NCI-H1417 (cell line): ENCODE measurements around the gene NINJ2.

Experiments used
- DNase-seq, 3 experiments: peaks; one replicate each; lab custom pipeline; 2025; lab: John Stamatoyannopoulos, UW

The NINJ2 gene

DNA sequence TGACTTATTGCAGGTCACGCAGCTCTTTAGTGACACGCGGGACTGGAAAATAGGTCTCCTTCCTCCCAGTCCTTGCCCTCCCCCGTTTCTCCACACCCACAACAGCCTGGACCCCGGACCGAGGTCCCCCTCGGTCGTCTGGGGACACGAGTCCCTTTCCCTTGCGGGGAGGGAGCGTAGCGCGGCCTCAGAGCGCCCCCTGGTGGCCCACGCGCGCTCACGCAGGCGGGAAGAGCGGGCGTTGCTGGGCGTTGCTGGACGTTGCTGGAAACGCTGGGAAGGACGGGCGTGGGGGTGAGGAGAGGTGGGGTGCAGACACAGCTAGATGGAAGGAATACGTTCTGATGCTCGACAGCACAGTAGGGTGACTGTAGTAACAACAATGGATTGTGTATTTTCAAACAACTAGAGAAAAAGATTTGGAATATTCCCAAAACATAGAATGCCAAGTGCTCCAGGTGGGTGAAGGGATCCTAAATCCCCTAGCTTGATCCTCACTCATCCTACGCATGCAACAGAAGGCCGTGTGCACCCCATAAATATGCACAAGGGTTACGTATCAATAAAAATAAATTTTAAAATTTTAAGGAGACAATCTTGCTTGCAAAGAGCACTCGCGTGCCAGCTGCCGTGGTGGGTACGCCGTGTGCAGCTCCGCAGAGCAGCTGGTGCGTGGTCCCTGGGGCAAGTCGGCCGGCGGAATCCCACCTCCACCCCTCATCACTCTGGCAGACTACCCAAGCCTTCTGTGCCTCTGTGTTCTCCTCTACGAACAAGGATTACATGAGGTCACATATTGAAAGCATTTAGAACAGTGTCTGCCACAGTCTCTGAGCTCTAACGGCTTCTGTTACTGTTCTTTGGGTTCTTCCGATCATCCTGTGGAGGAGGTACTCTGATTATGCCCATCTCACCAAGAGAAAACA is 116.1 kb downstream of the NINJ2 start:
- peak; percentile 59 to 82 (median 69) for DNase-seq

DNA sequence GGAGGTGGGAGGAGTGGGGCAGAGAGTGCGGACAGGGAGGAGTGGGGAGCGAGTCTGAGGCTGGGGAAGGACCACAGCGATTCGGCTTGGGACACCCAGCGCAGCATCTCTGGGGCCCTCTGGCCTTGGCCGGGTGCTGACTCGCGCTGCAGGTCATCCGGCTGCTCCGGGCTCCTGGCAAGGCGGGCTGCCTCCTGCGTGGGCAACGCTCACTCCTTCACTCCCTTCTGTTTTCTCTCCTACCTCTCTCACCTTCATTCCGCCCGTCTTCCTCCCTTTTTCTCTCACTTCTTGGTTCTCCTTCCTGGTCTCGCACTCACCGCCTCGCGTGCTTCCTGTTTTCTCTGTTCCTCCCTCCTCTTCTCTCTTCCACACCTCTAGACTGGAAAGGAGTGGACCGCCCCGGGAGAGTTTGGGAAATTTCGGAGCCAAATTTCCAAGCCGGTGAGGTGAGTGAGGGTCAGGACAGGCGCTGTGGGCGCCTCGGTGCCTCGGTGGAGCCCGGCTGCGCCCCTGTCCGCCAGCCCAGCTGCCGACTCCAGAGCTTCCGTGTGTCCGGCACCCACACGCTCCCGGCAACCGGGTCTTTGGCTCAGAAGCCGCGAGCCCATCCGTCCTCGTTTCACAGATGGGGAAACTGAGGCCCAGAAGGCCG is 116.9 kb downstream of the NINJ2 start:
- no peak for DNase-seq

DNA sequence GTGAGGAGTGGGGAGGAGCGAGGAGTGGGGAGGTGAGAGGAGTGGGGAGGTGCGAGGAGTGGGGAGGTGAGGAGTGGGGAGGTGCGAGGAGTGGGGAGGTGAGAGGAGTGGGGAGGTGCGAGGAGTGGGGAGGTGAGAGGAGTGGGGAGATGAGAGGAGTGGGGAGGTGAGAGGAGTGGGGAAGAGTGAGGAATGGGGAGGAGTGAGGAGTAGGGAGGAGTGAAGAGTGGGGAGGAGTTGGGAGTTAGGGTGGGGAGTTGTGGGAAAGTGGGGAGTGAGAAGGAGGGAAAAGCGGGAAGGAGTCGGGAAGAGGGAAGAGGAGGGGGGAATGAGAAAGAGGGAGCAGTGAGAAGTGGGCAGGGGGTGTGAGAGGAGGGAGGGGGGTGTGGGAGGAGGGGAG is 117.4 kb downstream of the NINJ2 start:
- DNase-seq = no peak

DNA sequence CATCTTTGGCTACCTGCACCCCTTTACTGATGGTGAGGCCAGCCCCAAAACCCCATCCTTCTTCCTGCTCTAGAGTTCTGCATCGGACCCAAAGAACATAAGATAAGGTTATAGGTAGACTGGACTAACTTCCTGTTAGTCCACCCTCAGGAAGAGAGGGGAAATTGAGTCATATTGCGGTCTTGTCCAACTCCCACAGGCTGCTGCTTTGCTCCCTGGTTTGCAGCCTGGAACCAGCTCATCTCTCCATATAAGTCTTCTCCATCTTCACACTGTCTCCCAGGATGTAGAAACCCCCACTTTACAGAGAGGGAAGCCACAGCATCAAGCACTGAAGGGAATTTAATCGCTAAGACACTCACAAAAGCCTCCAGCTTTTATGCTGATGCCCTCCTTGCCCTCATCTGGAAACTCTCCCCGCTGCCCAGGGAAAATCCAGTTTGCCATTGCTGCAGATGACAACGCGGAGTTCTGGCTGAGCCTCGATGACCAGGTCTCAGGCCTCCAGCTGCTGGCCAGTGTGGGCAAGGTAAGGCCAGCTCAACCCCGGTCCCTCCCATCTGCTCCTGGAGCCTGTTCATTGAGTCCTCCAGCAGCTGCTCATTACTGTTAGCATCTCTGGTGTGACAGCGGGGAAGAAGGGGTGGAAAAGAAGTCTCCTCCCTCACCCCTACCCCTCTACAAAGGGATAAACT is 118.2 kb downstream of the NINJ2 start:
- DNase-seq = no peak

DNA sequence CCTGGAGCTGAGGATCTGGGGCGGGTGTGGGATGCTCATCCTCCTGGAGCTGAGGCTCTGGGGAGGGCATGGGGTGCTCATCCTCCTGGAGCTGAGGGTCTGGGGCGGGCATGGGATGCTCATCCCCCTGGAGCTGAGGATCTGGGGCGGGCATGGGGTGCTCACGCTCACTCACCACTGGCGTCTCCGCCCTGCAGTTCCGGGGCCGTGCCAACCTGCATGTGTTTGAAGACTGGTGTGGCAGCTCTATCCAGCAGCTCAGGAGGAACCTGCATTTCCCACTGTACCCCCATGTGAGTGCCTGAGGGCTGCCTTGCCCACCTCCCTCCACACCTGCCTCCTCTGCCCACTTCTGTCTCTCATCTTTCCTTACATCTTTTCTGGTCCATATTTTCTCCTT is 119.1 kb downstream of the NINJ2 start:
- DNase-seq = no peak

DNA sequence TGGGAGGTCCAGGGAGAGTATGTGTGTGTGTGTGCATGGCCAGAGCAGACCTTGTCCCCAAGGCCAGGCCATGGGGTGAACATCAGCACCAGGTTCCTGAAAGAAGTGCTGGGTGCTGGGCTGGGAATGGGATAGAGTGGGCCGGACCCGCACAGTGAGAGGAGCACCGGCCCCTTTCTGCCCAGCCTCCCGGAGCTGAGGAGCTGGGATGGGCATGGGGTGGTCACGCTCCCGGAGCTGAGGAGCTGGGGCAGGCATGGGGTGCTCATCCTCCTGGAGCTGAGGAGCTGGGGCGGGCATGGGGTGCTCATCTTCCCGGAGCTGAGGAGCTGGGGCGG is 120.2 kb downstream of the NINJ2 start:
- no peak for DNase-seq

DNA sequence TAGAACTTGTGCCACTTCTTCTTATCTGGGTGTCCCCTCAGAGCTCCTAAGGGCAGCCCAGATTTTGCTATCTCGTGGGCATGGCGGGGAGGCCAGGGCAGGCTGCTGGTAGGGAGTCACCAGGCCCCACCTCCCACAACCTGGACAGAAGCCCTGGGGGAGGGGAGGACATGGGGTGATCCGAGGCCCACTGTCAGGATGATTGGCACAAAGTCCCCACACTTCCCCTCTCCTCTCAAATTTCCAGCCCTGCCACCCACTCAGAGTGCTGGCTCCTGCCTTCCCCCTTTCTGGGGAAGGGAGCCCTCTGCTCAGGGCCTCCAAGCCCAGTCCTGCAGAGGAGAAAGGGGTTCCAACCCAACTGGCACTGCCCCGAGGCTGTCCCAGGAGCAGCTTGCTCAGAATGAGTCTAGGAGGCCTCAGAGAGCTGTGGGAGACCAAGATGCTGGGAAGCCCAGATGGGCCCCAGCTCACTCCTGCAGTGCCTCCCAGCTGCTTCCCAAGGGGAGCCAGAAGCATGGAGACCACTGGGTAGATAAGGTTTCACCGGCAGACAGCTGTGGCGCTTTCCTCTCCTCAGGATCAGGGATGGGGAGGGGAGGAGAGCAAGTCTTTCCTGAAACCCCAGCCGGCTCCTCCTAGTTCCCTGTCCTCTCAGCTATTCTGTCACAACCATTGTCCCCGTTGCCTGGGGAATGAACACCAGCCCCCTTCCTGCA is 120.7 kb downstream of the NINJ2 start:
- DNase-seq = peak in 2 of 3 experiments; percentile 5 to 14

DNA sequence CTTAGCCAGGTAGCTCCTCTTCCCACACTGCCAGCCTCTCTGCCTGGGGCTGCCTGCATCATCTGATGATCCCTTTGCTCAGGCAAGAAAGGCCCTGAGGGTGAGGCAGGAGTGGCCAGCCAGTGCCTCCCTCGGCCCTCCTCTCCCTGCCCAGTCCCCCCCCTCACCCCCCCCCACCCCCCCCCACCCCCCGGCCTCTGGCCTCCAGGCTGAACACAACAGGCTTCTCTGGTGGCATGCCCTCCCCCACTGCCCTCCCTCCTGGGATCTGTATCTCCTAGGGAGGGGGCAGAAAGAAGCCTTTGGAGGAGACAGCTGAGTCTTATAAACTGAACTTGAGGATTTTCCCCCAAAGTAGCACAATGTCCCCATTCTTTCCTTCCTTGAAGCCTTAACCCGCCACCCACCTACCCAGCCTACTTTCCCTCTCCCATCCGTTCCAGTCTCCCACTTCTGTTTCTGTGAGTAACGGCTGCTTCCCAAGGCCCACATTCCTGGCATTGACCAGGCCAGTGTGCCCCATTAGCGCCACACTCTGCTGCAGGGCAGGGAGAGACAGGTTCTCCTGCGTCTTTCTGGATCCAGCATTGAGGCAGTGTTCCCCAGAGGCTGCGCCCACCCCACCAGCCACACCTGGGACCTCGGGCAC is 121.4 kb downstream of the NINJ2 start:
- peak in 1 of 3 experiments; percentile 50 for DNase-seq

DNA sequence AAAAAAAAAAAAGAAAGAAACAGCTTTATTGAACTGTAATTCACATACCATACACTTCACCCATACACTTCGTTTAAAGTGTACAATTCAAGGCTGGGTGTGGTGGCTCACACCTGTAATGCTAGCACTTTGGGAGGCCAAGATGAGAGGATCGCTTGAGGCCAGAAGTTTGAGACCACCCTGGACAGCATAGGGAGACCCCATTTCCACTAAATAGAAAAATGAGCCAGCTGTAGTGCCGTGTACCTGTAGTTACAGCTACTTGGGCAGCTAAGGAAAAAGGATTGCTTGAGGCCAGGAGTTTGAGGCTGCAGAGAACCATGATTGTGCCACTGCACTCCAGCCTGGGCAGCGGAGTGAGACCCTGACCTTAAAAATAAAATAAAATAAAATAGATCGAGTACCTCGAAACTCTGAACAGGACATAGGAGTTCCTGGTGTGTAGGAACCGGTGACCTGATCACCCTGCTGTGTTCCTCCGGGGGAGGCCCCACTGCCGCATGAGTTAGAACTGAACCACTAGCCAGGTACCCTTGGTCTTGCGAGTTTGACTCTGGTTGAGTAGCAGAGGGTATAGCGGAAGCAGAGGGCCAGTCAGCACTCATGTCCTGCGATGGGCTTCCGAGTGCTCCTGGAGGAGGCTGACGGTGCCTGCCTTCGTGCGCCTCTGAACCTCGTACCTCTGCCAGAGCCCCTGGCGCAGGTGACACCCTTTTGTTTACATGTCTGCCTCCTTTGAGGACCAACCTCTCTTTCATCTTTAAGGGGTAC is 123.5 kb downstream of the NINJ2 start:
- DNase-seq = no peak

DNA sequence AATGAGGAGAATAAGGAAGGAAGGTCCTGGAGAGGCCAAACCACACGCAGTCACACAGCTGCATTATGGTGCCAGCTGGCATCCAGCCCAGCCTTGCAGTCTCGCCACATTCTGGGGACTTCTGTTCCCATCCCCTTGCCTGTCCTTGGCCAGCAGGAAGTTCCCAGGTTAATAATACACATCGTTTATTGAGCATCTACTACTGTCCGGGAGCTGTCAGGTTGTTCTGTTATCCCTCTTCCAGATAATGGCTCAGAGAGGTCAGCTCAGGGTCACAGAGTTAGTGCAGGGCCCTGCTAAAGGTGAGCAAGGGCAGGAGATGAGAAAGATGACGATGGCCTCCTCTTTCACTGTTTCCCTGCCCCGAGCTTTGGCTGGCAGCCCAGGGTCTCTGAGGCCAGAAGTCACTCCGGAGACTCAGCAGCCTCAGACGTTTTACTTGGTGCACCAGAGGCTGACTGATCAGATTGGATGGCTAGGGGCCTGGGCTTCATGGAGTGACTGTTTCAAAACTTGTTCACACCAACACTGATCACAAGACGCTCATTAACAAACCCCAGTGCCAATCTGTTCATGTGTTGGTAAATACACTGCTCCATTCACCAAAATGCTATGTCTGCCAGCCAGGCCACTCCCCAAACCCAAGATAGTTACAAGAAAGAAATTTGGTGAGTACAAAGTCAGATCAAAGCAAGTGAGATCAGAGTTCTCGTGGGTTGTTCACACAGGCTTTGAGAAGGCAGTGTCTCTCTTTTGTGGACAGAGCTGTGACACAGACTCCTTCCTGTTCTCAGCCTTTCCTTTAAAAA is 124.3 kb downstream of the NINJ2 start:
- DNase-seq = no peak

DNA sequence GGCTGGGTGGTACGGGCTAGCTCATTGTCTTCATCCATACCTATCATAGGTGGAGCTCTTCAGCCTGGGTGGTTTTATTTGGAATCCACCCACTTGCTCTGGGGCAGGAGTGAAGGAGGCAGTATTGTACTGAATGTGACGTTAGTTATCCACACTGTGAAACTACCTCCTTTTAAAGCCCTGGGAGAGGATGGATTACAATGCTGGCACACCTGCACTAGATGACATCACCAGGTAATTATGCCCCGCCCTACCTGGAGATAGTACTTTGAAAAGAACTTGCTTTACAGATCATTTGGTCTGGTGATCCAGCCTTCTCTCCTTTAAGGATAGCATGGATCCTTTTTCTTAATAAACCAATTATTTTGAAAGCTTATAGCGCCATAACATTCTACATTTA is 125.5 kb downstream of the NINJ2 start:
- peak; percentile 28 to 82 (median 66) for DNase-seq

DNA sequence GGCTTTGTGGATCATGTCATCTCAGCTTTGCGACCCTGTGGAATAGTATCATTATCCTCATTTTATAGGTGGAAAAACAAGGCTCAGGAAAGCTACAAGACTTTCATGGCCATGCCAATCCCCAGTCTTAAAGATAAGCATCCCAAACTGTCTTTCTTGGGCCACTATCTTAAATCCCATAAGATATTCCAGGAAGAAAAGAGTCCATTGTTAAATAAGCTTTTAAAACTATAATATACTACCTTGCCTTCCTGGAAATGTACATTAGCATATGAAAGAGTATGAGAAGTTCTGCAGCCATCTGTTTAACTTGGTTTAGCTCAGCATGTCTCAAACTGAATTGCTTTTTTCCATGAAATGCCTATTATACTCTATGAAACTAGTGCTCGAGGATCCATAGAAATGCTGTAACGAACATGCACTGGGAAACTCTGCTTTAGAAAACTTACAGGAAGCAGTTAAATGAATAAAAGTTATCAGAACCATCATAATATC is 126.4 kb downstream of the NINJ2 start:
- DNase-seq = no peak

DNA sequence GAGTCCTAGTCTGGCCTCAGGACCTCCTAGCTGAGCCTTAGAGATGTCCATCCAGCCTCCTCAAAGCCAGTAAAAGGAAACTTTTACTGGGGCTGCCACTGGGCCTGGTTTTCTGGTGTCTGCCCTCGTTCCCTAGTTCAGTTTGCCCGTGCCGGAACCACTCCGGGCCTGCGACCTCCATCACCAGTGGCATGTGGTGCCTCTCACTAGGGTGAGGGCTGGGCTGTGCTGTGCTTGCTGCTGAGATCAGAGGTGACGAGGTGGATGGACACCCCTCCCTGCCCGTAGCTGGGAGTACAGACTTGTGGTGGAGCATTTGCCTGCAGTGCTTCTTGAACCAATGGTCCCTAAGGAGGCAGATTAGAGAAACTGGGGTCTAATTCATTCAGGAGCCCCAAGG is 127.8 kb downstream of the NINJ2 start:
- no peak for DNase-seq

DNA sequence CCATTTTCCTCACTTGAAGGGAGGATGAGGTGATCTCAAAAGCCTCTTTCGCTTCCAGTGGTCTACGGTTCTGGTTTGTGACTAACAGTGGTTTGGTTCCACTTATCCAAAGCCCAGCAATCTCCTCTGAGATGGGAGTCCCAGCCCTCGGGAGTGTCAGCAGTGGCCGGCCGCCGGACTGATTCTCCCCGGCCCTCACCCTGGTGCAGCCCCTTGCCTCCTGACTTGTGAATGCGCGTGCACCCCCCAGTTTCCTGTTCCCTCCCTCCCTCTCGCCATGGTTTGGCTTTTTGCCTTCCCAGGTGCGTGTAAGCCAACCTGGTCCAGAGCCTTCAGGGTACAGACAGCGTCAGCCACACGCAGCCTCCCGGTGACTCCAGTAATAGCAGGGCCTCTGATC is 129.0 kb downstream of the NINJ2 start:
- no peak for DNase-seq

DNA sequence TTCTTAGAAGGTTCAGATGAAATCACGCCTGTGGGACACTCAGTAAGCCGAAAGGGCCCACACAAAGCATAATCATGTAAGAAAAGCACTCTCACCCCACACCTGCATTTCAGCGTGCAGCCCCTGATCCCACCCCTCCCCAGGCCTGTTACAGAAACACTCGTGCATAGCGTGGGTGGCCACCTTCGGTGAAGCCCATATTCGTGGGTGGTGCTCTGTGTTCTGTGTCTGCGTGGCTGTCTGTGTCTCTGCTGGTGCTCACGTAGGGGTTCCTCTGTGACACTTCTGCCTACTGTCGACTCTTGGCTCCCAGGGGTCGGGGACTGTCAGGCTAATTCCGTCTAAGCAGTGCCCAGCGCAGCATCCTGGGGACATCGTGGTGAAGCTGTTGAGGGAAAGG is 129.5 kb downstream of the NINJ2 start:
- no peak for DNase-seq

DNA sequence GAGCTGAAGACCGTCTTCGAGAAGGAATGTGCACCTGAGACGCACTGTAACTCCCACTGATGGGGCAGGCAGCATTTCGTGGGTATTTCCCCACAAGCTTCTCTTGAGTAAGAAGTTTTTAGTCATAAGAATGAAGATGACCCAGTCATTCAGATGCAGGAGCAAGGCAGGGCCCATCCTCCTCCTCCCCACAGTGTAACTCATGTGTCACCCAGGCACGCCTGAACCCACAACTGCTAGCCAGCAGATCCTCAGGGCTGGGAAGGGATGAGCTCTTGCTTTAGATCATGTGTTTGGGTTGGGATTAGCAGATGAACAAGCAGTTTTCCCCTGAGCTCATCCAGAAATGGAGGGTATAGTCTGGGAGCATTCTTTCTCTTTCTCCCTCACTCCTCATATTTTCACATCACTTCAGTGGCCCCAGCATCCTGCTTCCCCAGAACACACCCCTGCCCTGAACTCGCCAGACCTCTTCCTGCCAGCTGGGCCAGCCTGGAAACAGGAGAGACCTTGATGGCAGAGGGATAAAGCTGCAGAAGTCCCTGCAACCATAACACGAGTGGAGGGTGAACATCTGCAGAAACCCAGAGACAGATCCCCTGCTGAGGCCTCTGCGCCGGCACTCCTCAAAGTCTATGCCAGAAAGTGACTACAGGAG is 130.2 kb downstream of the NINJ2 start:
- DNase-seq = no peak

DNA sequence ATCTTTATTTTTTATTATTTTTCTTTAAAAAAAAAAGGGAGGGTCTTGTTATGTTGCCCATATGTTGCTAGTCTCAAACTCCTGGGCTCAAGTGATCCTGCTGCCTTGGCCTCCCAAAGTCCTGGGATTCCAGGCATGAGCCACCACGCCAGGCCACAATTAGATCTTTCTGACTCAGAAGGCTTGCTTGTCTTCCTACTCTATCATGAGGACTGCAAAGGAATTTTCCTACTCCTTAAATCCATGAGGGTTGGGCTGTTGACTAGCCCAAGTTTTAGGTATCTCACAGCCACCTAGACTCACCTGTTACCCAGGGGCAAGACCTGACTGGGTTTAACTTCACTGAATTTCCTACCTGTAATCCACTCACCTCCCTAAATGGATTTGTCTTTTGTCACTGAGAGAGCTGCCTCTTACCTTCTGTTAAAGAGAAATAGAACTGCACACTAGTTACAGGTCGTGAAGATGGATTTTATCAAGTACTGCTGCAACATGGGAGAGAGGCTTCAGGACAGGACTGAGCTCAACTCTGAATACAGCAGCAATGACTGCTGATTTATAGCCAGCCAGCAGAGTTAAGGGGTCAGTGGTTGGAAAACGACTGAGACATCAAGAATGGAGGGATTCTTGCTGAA is 131.2 kb downstream of the NINJ2 start:
- DNase-seq = no peak

DNA sequence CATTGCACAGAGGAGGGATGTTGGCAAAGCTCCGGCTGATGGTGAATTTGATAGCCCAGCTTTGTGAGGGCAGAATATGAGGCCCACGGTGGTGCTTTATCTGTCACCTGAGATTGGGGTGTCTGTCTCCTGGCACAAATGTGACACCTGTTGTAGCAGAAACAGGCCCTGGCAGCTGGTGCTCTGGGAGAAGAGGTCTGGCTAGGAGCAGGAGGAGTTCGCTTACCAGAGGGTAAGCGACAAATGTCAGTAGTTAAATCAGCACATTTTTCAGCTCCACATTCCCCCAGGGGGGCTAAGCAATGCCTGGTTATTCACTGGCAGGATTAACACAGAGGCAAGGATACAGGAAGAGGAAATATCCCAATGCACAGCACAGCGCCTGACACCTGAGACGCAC is 132.4 kb downstream of the NINJ2 start:
- no peak for DNase-seq

DNA sequence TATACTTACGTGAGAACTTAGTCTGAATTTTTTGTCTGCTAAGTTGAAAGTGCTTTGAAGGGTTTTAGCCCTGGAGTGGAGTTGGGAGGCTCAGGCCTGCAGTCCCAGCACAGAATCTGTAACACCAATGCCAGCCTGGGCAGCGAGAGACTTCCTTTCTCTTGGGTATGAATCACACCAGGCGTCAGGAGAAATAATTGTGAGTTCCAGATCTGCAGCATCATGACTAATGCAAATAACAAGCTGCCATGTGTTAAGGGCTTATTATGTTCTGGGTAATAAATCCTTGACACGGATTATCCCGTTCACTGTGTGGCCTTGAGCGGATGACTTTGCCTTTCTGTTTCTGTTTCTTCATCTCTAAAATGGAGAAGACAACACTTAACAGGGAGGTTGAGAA is 132.9 kb downstream of the NINJ2 start:
- DNase-seq = no peak
